Activated CD4-positive, alpha-beta T cell treated with anti-CD3 and anti-CD28 coated beads, Interleukin-10, Interleukin-2, amounts not matched to agents 100 ng/mL and 50 ng/mL, durations not matched to agents 16 hours and 8 hours (primary cell): ENCODE results near the gene FCN3.
"Not testable (repeated sequence)": the region's sequence is repeated elsewhere in the genome, so short reads cannot be mapped to it uniquely, and the experiment has no call there.

Source experiments
- DNase-seq: peaks from one replicate; pipeline ENCODE4 v3.0.0-alpha.2; 2020

The FCN3 gene

DNA sequence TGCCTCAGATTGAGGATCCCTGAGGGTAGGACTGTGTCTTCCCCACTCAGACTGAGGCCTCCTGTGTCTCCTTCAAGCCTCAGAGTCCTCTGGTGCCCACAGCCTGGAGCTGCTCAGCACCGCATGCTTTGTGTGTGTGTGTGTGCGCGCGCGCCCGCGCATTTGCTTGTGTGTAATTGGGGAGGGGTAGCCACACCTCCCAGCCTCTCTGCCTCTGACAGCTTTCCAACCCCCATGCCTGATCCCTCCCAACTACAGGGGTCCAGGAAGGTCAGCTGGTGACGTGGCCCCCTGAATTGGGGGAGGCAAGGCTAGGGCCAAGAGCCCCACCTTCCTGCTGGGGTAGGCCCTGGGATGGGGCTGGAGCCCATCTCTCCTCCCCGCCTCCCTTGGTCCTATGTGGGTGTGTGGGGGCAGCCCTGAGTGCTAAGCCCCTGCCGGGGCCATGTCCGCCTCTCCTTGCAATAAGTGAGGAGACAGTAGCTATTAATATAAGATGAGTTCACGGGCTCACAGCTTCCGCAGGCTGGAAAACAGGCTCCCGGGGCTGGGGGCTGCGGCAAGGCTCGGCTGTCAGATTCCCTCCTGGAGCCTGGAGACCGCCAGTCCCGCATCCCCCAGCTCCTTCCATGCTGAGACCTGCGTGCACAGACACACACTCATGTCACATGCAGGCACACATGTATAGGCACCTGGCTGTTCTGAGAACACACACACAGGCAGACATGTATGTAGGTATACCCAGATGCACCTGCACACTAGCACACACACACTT lies 24.8 kb upstream of the FCN3 start:
- no peak for DNase-seq

DNA sequence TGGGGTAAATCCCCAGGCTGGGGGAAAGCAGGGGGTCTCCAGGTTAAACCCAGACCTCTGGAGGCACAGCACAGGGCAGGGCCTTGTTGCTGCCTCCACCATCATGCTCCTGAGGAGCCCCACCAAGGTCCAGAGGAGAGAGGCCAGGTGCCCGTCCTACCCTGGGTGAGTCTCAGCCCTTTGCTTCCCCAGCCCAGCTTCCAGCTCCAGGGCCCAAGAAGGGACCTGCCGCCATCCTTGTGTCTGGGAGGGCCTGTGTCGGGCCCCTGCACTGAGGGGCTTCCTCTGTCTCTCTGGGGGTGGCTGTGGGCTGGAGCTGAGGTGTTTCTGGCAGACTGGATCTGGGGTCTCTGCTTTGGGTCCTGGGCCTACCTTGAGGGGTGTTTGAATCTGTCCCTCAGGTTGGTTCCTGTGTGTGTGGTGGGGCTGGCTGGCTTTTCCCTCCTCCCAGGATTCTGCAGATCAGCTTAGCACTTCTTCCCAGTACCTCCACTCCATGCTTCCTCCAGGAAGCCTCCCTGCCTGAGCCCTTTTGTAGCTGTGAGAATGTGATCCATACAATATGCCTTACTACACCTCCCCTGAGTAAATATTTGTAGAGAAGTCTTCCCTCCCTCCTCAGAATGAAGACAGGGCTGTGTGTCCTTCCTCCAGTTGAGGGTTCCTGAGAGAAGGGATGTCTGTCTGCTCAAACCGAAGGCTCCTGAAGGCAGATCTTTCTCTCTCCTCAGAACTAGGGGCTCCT lies 24.0 kb upstream of the FCN3 start:
- DNase-seq = no peak

DNA sequence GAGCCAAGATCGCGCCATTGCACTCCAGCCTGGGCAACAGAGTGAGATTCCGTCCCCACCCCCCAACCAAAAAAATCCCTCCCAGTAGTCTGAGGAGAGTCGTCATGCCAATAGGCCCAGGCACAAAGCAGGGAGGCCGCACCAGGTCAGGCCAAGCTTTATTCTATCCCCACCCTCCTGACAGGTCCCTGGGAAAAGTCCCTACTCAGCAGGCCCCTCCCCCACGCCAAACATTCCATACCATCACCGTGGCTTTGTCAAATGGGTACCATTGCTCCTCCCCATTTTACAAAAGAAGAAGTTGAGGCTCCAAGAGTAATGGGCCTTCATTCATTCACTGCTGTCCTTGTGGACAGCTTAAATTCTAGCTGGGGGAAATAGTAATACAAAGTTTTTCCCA lies 23.1 kb upstream of the FCN3 start:
- no peak for DNase-seq

- no peak for DNase-seq
These were observed 22.5 kb upstream of the FCN3 start for GRCh38 chr1:27397110-27397509.

- peak; percentile 83 for DNase-seq
These were observed 21.0 kb upstream of the FCN3 start for GRCh38 chr1:27395441-27396195.

GRCh38 chr1:27394925-27395324 lies 20.3 kb upstream of the FCN3 start:
- no peak for DNase-seq

GRCh38 chr1:27394282-27394658 lies 19.6 kb upstream of the FCN3 start:
- DNase-seq = no peak

- no peak for DNase-seq
These were observed 19.1 kb upstream of the FCN3 start for GRCh38 chr1:27393641-27394281.

GRCh38 chr1:27392778-27393635 lies 18.4 kb upstream of the FCN3 start:
- DNase-seq = no peak

DNA sequence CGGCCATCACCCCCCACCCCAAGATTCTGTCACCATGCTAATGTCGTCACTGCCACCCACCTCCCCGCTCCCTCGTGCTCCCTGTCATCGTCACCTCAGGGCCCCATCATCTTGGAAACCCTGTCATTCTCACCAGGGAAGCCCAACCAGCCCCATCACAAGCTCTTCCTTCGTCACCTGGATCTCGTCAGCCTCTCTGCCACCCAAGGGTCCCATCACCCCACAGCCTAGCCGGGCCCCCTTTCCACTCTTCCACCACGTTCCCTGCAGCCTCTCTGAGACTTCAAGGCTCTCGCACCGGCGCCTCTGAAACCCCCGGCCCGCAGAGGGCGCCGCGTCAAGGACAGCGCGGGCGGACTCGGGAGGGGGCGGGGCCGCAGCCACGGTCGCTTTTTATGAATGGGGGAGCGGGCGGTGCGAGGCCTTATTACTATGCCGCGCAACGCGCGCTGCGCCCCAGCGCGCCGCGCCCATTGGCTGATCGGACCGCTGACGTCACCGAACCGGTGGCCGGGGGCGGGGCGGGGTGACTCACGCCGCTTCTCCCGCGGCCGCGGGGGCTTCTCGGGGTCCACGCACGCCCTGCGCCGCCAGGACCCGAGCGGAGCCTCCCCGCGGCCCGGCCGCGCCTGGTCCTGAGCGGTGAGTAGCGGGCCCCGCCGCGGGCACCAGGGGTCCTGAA lies 17.6 kb upstream of the FCN3 start, which contains the start of gene GPR3:
TSS of gene GPR3 (plus strand) at position 527 of the 682 bp plus-strand sequence. CDS start 1,177 bp downstream, outside the sequence.
- DNase-seq = peak; percentile 96

DNA sequence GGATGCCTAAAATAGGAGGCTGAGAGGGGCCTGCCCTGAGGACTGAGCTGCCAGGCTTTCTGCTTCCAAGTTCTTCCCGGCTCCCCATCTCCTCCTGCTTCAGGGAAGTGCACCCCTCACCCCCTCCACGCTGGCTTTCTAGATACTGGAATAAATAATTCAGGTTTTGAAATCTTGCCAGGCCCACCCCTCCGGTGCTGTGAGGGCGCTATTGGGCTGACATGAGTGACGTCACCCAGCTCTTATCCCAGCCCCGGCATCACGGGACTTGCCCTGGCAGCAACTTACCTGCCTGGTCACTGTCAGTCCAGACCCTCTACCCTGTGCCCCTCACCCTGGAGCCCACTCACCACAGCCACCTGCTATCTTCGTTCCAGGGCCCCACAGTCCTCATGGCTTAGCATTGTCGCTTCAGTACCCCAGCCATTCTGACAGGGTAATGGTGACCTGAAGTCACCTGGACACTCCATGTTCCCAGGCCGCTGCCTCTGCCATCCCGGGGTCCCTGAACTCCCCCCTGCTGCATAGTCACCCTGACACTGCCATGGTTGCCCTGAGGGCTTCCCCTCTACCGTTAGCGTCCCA lies 17.0 kb upstream of the FCN3 start:
- peak; percentile 34 for DNase-seq

GRCh38 chr1:27388337-27389005 lies 13.8 kb upstream of the FCN3 start:
- peak; percentile 73 for DNase-seq

DNA sequence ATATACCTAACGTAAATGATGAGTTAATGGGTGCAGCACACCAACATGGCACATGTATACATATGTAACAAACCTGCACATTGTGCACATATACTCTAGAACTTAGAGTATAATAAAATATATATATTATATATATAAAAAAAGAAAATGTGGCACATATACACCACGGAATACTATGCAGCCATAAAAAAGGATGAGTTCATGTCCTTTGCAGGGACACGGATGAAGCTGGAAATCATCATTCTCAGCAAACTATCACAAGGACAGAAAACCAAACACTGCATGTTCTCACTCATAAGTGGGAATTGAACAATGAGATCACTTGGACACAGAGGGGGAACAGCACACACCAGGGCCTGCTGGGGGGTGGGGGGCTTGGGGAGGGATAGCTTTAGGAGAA lies 10.2 kb upstream of the FCN3 start:
- DNase-seq = not testable (repeated sequence)

- no peak for DNase-seq
These were observed 9.0 kb upstream of the FCN3 start for GRCh38 chr1:27383661-27384060.

DNA sequence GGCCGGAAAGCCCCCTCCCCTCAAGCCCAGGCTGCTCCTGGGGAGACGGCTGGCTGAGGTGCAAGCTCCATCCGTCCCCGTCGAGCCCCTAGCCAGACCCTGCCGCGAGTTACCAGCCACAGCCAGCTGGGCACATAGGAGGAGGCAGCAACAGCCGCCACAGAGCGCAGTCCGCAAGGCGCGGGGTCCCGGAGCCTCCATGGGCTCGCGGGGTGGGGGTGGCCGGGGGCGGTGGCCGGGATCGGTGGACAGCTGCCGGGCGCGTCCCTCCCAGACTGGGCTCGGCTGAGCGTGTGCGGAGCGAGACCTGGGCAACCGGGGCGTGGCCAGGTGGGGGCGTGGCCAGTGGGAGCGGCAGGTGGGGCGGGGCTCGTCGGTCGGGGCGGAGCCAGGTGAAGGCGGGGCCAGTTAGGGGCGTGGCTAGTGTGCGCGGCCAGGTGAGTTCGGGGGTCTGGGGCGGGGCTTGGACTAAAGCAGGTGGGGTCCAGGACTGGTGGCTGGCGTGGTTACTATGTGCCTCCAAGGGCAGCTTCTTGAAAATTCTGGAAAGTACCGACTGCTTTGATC lies 8.5 kb upstream of the FCN3 start, which contains the start of gene CD164L2:
TSS of gene CD164L2 (minus strand) at position 295 of the 567 bp plus-strand sequence. CDS start at position 201, 94 bp downstream.
- peak; percentile 45 for DNase-seq

DNA sequence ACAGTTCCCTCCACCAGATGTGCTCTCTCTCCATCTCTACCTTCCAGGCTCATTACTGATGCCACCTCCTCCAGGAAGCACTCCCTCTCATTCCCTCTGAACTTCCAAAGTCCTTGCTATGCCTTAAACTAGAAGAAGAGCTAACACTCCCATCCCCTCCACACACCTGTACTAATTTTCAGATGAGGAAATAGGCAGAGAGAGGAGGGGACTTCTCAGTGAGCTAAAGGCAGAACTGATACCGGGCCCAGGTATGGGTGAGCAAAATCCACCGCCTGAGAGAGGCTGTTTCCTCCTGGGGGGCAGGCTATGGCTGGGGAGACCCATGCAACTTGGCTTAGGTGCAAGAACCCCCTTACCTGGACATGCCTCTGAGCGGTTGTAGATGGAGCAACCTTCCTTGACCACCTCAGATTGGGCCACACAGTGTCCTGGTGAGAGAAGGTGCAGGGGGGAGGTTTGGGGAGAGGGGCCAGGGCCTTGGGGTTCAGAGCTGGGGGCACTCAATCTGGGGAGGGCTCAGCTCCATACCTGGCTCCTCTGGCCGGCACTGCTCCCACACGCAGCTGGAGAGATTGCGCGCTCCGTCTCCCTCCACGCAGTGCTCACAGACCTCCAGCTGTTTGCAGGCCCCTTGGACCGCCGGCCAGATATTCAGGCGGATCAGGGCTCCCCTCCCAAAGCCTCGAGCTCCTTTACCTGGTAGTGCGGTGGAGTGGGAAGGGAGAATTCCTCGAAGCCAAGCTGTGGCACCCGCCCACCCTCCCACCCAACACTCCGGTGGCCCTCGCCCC lies 7.5 kb upstream of the FCN3 start:
- no peak for DNase-seq

- DNase-seq = no peak
These were observed 6.4 kb upstream of the FCN3 start for GRCh38 chr1:27380766-27381733.

- DNase-seq = no peak
These were observed 5.6 kb upstream of the FCN3 start for GRCh38 chr1:27380224-27380623.
